ENCODE data around the gene VWA3B.

- TF ChIP-seq POLR2A (IDR thresholded peaks at IDR 0.05) = no peak
- TF ChIP-seq, protein P1, sequence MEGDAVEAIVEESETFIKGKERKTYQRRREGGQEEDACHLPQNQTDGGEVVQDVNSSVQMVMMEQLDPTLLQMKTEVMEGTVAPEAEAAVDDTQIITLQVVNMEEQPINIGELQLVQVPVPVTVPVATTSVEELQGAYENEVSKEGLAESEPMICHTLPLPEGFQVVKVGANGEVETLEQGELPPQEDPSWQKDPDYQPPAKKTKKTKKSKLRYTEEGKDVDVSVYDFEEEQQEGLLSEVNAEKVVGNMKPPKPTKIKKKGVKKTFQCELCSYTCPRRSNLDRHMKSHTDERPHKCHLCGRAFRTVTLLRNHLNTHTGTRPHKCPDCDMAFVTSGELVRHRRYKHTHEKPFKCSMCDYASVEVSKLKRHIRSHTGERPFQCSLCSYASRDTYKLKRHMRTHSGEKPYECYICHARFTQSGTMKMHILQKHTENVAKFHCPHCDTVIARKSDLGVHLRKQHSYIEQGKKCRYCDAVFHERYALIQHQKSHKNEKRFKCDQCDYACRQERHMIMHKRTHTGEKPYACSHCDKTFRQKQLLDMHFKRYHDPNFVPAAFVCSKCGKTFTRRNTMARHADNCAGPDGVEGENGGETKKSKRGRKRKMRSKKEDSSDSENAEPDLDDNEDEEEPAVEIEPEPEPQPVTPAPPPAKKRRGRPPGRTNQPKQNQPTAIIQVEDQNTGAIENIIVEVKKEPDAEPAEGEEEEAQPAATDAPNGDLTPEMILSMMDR (IDR thresholded peaks at IDR 0.05) = no peak
Measured at GRCh38 chr2:98335271-98335670, 248.3 kb downstream of the VWA3B start.
